HEK293T (cell line): Measurements from ENCODE around the gene ITSN2.
"Not testable (repeated sequence)": the region's sequence is repeated elsewhere in the genome, so short reads cannot be mapped to it uniquely, and the experiment has no call there.

ENCODE experiments used
- CTCF ChIA-PET: fragments of 350-600 bp; formaldehyde crosslinking; extraction: SDS; loops from one replicate; lab custom pipeline; 2021; ENCODE audit warnings: antibody characterized with exemption, inconsistent platforms; lab: Yijun Ruan, JAX
- POLR2A ChIA-PET: fragments of 350-600 bp; formaldehyde crosslinking; extraction: SDS; loops from one replicate; lab custom pipeline; 2020; ENCODE audit warnings: antibody characterized with exemption, inconsistent platforms; lab: Yijun Ruan, JAX
- DNase-seq: peaks from one replicate; pipeline ENCODE4 v3.0.0; 2012; ENCODE audit warnings: mixed read lengths; ENCODE audit errors: extremely low spot score
- ARNT ChIP-seq: fragments of 450-650 bp; IDR thresholded peaks from 2 replicates; pipeline ENCODE4 v1.6.1; 2017; ENCODE audit warnings: mild to moderate bottlenecking
- BHLHE40 ChIP-seq: fragments of 450-650 bp; IDR thresholded peaks from 2 replicates; pipeline ENCODE4 v1.6.1; 2016; ENCODE audit warnings: mild to moderate bottlenecking, moderate library complexity, borderline replicate concordance
- CTBP1 ChIP-seq: fragments of 450-650 bp; IDR thresholded peaks from 2 replicates; pipeline ENCODE4 v1.6.1; 2016; ENCODE audit warnings: borderline replicate concordance
- ELF4 ChIP-seq: fragments of 450-650 bp; IDR thresholded peaks from 2 replicates; pipeline ENCODE4 v1.6.1; 2017; ENCODE audit warnings: antibody characterized with exemption
- FOXA1 ChIP-seq: fragments of 450-650 bp; IDR thresholded peaks from 2 replicates; pipeline ENCODE4 v1.6.1; 2016; ENCODE audit warnings: mild to moderate bottlenecking
- FOXK2 ChIP-seq: fragments of 450-650 bp; IDR thresholded peaks from 2 replicates; pipeline ENCODE4 v1.6.1; 2016; ENCODE audit warnings: mild to moderate bottlenecking
- FOXM1 ChIP-seq: fragments of 450-650 bp; IDR thresholded peaks from 2 replicates; pipeline ENCODE4 v1.6.1; 2017; ENCODE audit warnings: mild to moderate bottlenecking, borderline replicate concordance
- HDGF ChIP-seq: fragments of 450-650 bp; IDR thresholded peaks from 2 replicates; pipeline ENCODE4 v1.6.1; 2017; ENCODE audit warnings: antibody characterized with exemption, borderline replicate concordance
- L3MBTL2 ChIP-seq: fragments of 450-650 bp; conservative IDR thresholded peaks from 2 replicates; pipeline ENCODE4 v1.6.1; 2016; ENCODE audit warnings: mild to moderate bottlenecking
- LEF1 ChIP-seq: fragments of 450-650 bp; IDR thresholded peaks from 2 replicates; pipeline ENCODE4 v1.6.1; 2017; ENCODE audit warnings: mild to moderate bottlenecking, borderline replicate concordance
- NFRKB ChIP-seq: fragments of 450-650 bp; IDR thresholded peaks from 2 replicates; pipeline ENCODE4 v1.6.1; 2016; ENCODE audit warnings: mild to moderate bottlenecking, moderate library complexity
- PKNOX1 ChIP-seq: fragments of 450-650 bp; IDR thresholded peaks from 2 replicates; pipeline ENCODE4 v1.6.1; 2016
- SP1 ChIP-seq: fragments of 450-650 bp; IDR thresholded peaks from 2 replicates; pipeline ENCODE4 v1.6.1; 2017
- SUZ12 ChIP-seq: fragments of 450-650 bp; IDR thresholded peaks from 2 replicates; pipeline ENCODE4 v1.6.1; 2016; ENCODE audit warnings: mild to moderate bottlenecking
- TARDBP ChIP-seq: fragments of 450-650 bp; IDR thresholded peaks from 2 replicates; pipeline ENCODE4 v1.6.1; 2016
- ZNF384 ChIP-seq: fragments of 450-650 bp; IDR thresholded peaks from 2 replicates; pipeline ENCODE4 v1.6.1; 2016

Gene ITSN2

GRCh38 chr2:24205131-24205530 lies 155.2 kb downstream of the ITSN2 start:
- POLR2A ChIA-PET = no interaction called here
- no peak for TF ChIP-seq ZNF384
- no peak for TF ChIP-seq ELF4
- no peak for DNase-seq
- CTCF ChIA-PET = no interaction called here

DNA sequence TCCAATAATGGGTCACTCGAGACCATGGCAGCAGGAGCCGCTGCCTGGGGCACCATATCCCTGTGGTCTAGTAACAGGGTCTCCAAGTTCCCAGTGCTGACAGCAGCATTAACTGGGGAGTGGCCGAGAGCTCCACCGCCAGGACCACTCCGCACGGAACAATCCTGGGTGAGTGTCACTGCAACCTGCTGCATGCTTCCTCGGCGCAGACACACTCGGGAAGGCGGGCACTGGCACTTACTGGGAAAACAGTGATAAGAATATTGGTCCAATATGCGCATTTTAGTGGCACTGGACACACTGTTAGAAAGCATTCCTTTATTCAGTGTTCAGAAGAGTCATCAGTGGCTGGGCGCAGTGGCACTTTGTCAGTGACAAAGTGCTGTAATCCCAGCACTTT lies 155.8 kb downstream of the ITSN2 start:
- ChIA-PET POLR2A (no interaction called here), CTCF (no interaction called here)
- DNase-seq = no peak

DNA sequence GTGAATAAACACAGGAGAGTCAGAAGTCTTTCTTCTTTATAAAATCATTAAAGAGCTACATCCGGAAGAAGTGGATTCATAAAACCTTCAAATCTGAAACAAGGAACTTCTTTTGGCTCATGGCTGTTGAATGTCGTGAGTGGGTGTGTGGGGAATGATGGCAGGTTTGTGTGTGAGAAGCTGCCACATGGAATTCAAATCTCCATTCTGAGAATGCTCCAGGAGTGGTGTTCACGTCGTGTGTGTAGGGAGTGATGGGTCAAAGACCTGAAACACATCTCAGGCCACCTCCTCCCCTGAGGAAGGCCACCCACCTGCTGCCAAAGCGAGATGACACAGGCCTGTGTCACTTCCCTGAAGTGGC lies 156.6 kb downstream of the ITSN2 start:
- POLR2A ChIA-PET = interaction anchor here (1.5 kb wide), 1 partner anchor 276 kb away, joined by 3 read pairs; the partner anchor contains the start of gene ATAD2B
- no peak for DNase-seq
- no peak for TF ChIP-seq LEF1
- TF ChIP-seq PKNOX1 = no peak
- TF ChIP-seq CTBP1 = no peak
- no peak for TF ChIP-seq FOXK2
- TF ChIP-seq SP1 = no peak
- TF ChIP-seq FOXA1 = no peak
- TF ChIP-seq SUZ12 = no peak
- TF ChIP-seq L3MBTL2 = no peak
- TF ChIP-seq NFRKB = no peak
- no peak for TF ChIP-seq BHLHE40
- no peak for TF ChIP-seq ELF4
- TF ChIP-seq TARDBP = no peak
- TF ChIP-seq FOXM1 = no peak
- TF ChIP-seq HDGF = no peak
- no peak for TF ChIP-seq ZNF384
- TF ChIP-seq ARNT = no peak
- CTCF ChIA-PET = interaction anchor here (1.2 kb wide), 1 partner anchor 38 kb away, joined by 3 read pairs; no protein-coding TSS in a partner anchor

More for the DNA sequence above, 155.8 kb downstream of the ITSN2 start:
- TF ChIP-seq FOXA1 (no peak), ARNT (no peak), BHLHE40 (no peak), ZNF384 (no peak), PKNOX1 (no peak), TARDBP (no peak), CTBP1 (no peak), L3MBTL2 (no peak), FOXK2 (no peak), HDGF (no peak), LEF1 (no peak), FOXM1 (no peak), SP1 (no peak), SUZ12 (no peak), ELF4 (no peak), NFRKB (no peak)

DNA sequence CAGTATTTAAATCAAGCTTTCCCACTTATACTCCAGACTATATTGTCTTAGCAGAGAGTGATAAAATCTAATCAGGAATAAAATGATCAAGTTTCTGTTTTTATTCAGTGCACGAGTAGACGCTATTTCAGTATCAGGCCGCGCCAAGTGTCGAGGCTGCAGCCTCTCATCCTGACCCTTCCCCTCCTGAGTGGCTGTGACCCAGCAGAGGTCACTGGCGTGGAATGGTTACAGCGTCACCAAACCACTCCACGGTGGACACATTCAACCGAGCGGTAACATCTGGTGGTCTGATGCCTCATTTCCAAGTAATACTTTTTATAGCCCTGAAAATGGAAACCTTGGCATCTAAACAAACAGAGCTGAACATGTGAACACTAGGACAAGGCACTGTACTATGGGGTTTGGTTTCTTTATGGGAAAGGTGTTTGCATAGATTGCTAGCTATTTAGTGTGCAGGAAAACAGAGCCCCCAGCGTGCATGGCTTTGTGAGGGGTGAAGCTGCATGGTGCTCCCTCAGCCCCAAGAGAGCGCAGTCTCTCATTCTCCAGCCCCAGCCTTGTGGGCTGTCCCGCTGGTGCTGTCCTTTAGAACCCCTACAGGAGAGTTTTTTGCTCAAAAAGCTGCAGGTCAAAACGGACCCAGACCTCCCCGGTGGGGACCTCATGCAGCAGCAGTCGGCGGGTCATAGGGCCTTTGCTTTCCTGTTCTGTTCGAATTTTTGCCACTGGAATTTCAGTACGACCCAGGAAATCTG lies 157.1 kb downstream of the ITSN2 start:
- no peak for DNase-seq
- ChIA-PET POLR2A (interaction anchor here (1.5 kb wide), 1 partner anchor 276 kb away, joined by 3 read pairs; the partner anchor contains the start of gene ATAD2B), CTCF (interaction anchor here (1.2 kb wide), 1 partner anchor 37 kb away, joined by 3 read pairs; no protein-coding TSS in a partner anchor)
- no peak for TF ChIP-seq SUZ12
- no peak for TF ChIP-seq SP1
- no peak for TF ChIP-seq BHLHE40
- no peak for TF ChIP-seq FOXM1
- TF ChIP-seq HDGF = no peak
- no peak for TF ChIP-seq L3MBTL2
- no peak for TF ChIP-seq LEF1
- TF ChIP-seq PKNOX1 = no peak
- TF ChIP-seq CTBP1 = no peak
- TF ChIP-seq FOXA1 = no peak
- TF ChIP-seq FOXK2 = no peak
- no peak for TF ChIP-seq TARDBP
- no peak for TF ChIP-seq NFRKB
- TF ChIP-seq ELF4 = no peak
- TF ChIP-seq ZNF384 = no peak
- TF ChIP-seq ARNT = no peak

GRCh38 chr2:24200799-24201198 lies 159.5 kb downstream of the ITSN2 start:
- ChIA-PET POLR2A (no interaction called here), CTCF (no interaction called here)
- DNase-seq = no peak
- TF ChIP-seq NFRKB = no peak
- no peak for TF ChIP-seq SP1
- TF ChIP-seq CTBP1 = no peak
- TF ChIP-seq ELF4 = no peak
- TF ChIP-seq FOXK2 = no peak
- TF ChIP-seq FOXA1 = no peak
- TF ChIP-seq FOXM1 = no peak
- no peak for TF ChIP-seq SUZ12
- TF ChIP-seq LEF1 = no peak
- no peak for TF ChIP-seq ZNF384
- no peak for TF ChIP-seq ARNT
- no peak for TF ChIP-seq TARDBP
- TF ChIP-seq BHLHE40 = no peak

- ChIA-PET POLR2A (no interaction called here), CTCF (no interaction called here)
- no peak for DNase-seq
- TF ChIP-seq FOXA1 (no peak), BHLHE40 (no peak), SP1 (no peak), PKNOX1 (no peak)
Observed at GRCh38 chr2:24199968-24200590, 160.3 kb downstream of the ITSN2 start.

DNA sequence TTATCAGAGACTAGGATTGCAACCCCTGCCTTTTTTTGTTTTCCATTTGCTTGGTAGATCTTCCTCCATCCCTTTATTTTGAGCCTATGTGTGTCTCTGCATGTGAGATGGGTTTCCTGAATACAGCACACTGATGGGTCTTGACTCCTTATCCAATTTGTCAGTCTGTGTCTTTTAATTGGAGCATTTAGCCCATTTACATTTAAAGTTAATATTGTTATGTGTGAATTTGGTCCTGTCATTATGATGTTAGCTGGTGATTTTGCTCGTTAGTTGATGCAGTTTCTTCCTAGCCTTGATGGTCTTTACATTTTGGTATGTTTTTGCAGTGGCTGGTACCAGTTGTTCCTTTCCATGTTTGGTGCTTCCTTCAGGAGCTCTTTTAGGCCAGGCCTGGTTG lies 163.1 kb downstream of the ITSN2 start:
- CTCF ChIA-PET, DNase-seq, POLR2A ChIA-PET: not testable (repeated sequence)
